Measurements from ENCODE around the gene TLE1.

The TLE1 gene

DNA sequence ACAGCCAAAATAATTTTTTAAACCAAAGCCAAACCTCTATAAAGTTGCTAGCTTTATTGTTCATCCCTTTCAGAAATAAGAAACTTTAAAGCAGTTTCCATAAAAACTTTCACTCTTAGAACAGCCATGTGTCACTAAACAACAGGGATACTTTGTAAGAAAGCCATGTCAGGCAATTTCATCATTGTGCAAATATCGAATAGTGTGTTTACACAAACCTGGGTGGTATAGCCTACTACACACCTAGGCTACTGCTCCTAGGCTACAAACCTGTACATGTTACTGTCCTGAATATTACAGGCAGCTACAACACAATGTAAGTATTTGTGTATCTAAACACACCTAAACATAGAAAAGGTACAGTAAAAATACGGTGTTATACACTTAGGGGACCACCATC lies 59.9 kb downstream of the TLE1 start:
- TF ChIP-seq EZH2phosphoT487 (IDR thresholded peaks at IDR 0.05; ENCODE audit: low read depth): no peak
- TF ChIP-seq, protein P1, sequence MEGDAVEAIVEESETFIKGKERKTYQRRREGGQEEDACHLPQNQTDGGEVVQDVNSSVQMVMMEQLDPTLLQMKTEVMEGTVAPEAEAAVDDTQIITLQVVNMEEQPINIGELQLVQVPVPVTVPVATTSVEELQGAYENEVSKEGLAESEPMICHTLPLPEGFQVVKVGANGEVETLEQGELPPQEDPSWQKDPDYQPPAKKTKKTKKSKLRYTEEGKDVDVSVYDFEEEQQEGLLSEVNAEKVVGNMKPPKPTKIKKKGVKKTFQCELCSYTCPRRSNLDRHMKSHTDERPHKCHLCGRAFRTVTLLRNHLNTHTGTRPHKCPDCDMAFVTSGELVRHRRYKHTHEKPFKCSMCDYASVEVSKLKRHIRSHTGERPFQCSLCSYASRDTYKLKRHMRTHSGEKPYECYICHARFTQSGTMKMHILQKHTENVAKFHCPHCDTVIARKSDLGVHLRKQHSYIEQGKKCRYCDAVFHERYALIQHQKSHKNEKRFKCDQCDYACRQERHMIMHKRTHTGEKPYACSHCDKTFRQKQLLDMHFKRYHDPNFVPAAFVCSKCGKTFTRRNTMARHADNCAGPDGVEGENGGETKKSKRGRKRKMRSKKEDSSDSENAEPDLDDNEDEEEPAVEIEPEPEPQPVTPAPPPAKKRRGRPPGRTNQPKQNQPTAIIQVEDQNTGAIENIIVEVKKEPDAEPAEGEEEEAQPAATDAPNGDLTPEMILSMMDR (IDR thresholded peaks at IDR 0.05; ENCODE audit: low read depth, low read length): no peak
- Histone ChIP-seq H3K27me3 (ENCODE audit: low read depth, low read length) (peaks cover 4% of the 10 kb centered on the region; the same call in 1 of the 2 replicates), H4K20me1 (ENCODE audit: insufficient read depth, low read length) (no peaks in the 10 kb centered on the region), H3K36me3 (replicated peaks; ENCODE audit: low read depth, low read length) (no peaks in the 10 kb centered on the region), H3K9ac (ENCODE audit: low read length) (no peak overlapping the region), H3K4me1 (ENCODE audit: low read length) (peaks cover 7% of the 10 kb centered on the region), H3K4me3 (ENCODE audit: low read length) (no peak overlapping the region), H3K79me2 (ENCODE audit: low read length) (no peaks in the 10 kb centered on the region), H2AFZ (ENCODE audit: low read depth, low read length) (no peak overlapping the region), H3K27ac (ENCODE audit: low read length) (no peak overlapping the region), H3K9me3 (ENCODE audit: insufficient read depth, low read length) (no peaks in the 10 kb centered on the region), H3K4me2 (ENCODE audit: low read length) (no peak overlapping the region)

DNA sequence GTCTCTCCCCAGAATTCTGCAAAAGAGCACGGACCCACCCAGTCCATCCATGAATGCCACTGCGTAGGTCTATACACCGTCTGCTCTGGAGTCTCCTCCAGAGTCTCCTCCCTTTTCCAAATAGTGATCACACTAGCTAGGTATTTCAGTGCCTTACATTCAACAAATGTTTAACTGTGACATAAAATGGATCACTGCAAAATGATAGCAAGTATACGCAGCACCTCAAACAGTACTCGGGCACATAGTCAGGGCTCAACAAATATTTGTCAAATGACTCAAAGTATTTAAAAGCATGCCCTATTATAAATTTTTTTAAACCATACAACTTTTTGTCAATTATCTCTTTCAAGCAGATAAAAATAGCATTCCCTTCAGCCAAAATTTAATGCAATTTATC lies 60.5 kb downstream of the TLE1 start:
- Histone ChIP-seq H3K9me3 (ENCODE audit: insufficient read depth, low read length) (no peaks in the 10 kb centered on the region), H3K4me2 (ENCODE audit: low read length) (no peak overlapping the region), H3K4me1 (ENCODE audit: low read length) (peaks cover 7% of the 10 kb centered on the region), H3K27ac (ENCODE audit: low read length) (no peak overlapping the region), H3K79me2 (ENCODE audit: low read length) (no peaks in the 10 kb centered on the region), H3K9ac (ENCODE audit: low read length) (no peak overlapping the region), H2AFZ (ENCODE audit: low read depth, low read length) (no peak overlapping the region), H3K36me3 (replicated peaks; ENCODE audit: low read depth, low read length) (no peaks in the 10 kb centered on the region), H3K27me3 (ENCODE audit: low read depth, low read length) (0 out of 2 replicates have a peak, but pooled peaks cover 3% of the 10 kb centered on the region), H4K20me1 (ENCODE audit: insufficient read depth, low read length) (no peaks in the 10 kb centered on the region), H3K4me3 (ENCODE audit: low read length) (no peak overlapping the region)
- TF ChIP-seq EZH2phosphoT487 (IDR thresholded peaks at IDR 0.05; ENCODE audit: low read depth): no peak
- TF ChIP-seq, protein P1 (IDR thresholded peaks at IDR 0.05; ENCODE audit: low read depth, low read length): no peak

DNA sequence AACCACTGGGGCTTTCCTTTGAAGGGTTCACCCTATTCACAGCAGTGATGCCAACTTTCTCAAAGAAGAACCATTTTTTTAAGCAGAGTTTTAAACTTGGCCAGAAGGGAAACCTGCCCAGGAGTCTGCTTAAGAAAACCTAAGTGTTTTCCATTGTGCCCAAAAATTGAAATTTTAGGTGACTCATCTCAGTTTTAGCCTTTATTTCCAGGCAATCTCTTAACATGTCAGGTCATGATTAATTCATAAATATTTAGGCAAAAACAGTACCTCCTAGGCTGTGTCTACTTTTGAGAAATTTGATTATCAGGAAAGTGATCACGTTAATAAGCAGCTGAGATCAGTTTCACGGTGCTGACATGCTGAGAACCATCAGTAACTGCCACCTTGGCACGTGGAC lies 61.9 kb downstream of the TLE1 start:
- Histone ChIP-seq H2AFZ (ENCODE audit: low read depth, low read length) (no peak overlapping the region), H3K4me1 (ENCODE audit: low read length) (peaks cover 7% of the 10 kb centered on the region), H4K20me1 (ENCODE audit: insufficient read depth, low read length) (no peaks in the 10 kb centered on the region), H3K4me3 (ENCODE audit: low read length) (no peak overlapping the region), H3K79me2 (ENCODE audit: low read length) (no peaks in the 10 kb centered on the region), H3K9ac (ENCODE audit: low read length) (no peak overlapping the region), H3K27ac (ENCODE audit: low read length) (no peak overlapping the region), H3K36me3 (replicated peaks; ENCODE audit: low read depth, low read length) (no peaks in the 10 kb centered on the region), H3K4me2 (ENCODE audit: low read length) (no peak overlapping the region), H3K27me3 (ENCODE audit: low read depth, low read length) (0 out of 2 replicates have a peak, but pooled peaks cover 1% of the 10 kb centered on the region), H3K9me3 (ENCODE audit: insufficient read depth, low read length) (no peaks in the 10 kb centered on the region)
- TF ChIP-seq, protein P1 (IDR thresholded peaks at IDR 0.05; ENCODE audit: low read depth, low read length): no peak
- TF ChIP-seq EZH2phosphoT487 (IDR thresholded peaks at IDR 0.05; ENCODE audit: low read depth): no peak

DNA sequence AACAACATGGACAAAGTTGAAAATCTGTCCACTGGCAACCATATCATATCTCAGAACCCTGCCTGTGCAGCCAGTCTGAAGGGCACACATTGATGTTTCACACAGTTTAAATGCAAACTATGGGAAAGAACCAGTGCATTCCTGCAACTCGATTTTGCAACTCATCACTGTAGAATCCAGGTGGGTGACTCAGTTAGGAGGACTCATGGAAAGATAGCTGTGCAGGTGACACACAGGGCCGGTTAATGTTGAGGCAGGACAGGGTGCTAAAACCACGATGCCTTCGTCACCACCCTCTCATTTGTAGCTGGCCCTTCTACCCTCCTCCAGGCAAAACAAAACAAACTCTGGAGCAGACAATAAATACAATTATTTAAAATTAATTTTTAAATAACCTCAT lies 62.8 kb downstream of the TLE1 start:
- H3K4me1 ChIP-seq (ENCODE audit: low read length): peaks cover 7% of the 10 kb centered on the region
- no peak overlapping the region for H2AFZ ChIP-seq (ENCODE audit: low read depth, low read length)
- H3K9me3 ChIP-seq (ENCODE audit: insufficient read depth, low read length): no peaks in the 10 kb centered on the region
- TF ChIP-seq EZH2phosphoT487 (IDR thresholded peaks at IDR 0.05; ENCODE audit: low read depth): no peak
- TF ChIP-seq, protein P1 (IDR thresholded peaks at IDR 0.05; ENCODE audit: low read depth, low read length): no peak
- no peaks in the 10 kb centered on the region for H3K27me3 ChIP-seq (ENCODE audit: low read depth, low read length)
- no peaks in the 10 kb centered on the region for H3K36me3 ChIP-seq (replicated peaks; ENCODE audit: low read depth, low read length)
- H3K79me2 ChIP-seq (ENCODE audit: low read length): no peaks in the 10 kb centered on the region
- no peak overlapping the region for H3K4me3 ChIP-seq (ENCODE audit: low read length)
- no peak overlapping the region for H3K27ac ChIP-seq (ENCODE audit: low read length)
- no peak overlapping the region for H3K9ac ChIP-seq (ENCODE audit: low read length)
- H3K4me2 ChIP-seq (ENCODE audit: low read length): no peak overlapping the region
- H4K20me1 ChIP-seq (ENCODE audit: insufficient read depth, low read length): no peaks in the 10 kb centered on the region
